HG03354 (cell line): ENCODE measurements around the gene DDAH1.

Experiments used
- ATAC-seq: cut with Tn5 transposase; IDR thresholded peaks from one replicate; pipeline ENCODE4 v1.9.1; 2021; ENCODE audit warnings: mild to moderate bottlenecking; ENCODE audit not compliant: unreplicated experiment, poor library complexity, severe bottlenecking

The DDAH1 gene

GRCh38 chr1:85316321-85316720 lies 148.6 kb downstream of the DDAH1 start:
- no peak for ATAC-seq

- ATAC-seq, result no peak
Observed at GRCh38 chr1:85315789-85316188, 149.2 kb downstream of the DDAH1 start.

- no peak for ATAC-seq
Observed at GRCh38 chr1:85314726-85315125, 150.2 kb downstream of the DDAH1 start.

- ATAC-seq, result no peak
Observed at GRCh38 chr1:85313888-85314696, 150.9 kb downstream of the DDAH1 start.

GRCh38 chr1:85311818-85312217 lies 153.1 kb downstream of the DDAH1 start:
- ATAC-seq, result no peak

GRCh38 chr1:85308833-85309350 lies 156.1 kb downstream of the DDAH1 start:
- no peak for ATAC-seq

GRCh38 chr1:85307987-85308832 lies 156.7 kb downstream of the DDAH1 start:
- peak; percentile 97 for ATAC-seq

- ATAC-seq, result no peak
Observed at GRCh38 chr1:85306236-85306635, 158.7 kb downstream of the DDAH1 start.

- ATAC-seq, result no peak
Observed at GRCh38 chr1:85303440-85304162, 161.4 kb downstream of the DDAH1 start.

GRCh38 chr1:85300140-85300539 lies 164.8 kb downstream of the DDAH1 start:
- ATAC-seq, result no peak

GRCh38 chr1:85297855-85298629 lies 166.9 kb downstream of the DDAH1 start:
- peak; percentile 93 for ATAC-seq

GRCh38 chr1:85297538-85297854 lies 167.5 kb downstream of the DDAH1 start:
- ATAC-seq, result no peak

- ATAC-seq, result no peak
Observed at GRCh38 chr1:85296980-85297379, 168.0 kb downstream of the DDAH1 start.

GRCh38 chr1:85295654-85296053 lies 169.3 kb downstream of the DDAH1 start:
- no peak for ATAC-seq

GRCh38 chr1:85295006-85295431 lies 169.9 kb downstream of the DDAH1 start:
- no peak for ATAC-seq

- no peak for ATAC-seq
Observed at GRCh38 chr1:85290826-85291225, 174.1 kb downstream of the DDAH1 start.

GRCh38 chr1:85289848-85290335 lies 175.1 kb downstream of the DDAH1 start:
- ATAC-seq, result peak; percentile 65

- ATAC-seq, result no peak
Observed at GRCh38 chr1:85289207-85289847, 175.6 kb downstream of the DDAH1 start.

GRCh38 chr1:85284202-85284601 lies 180.8 kb downstream of the DDAH1 start:
- ATAC-seq, result no peak
